OCI-LY1 (cell line): Measurements from ENCODE around the gene PLCB4.

Source experiments
- H2AFZ ChIP-seq: fragments of 200-600 bp; sonication (generic), shearing (Covaris generic); 2 replicates; pipeline ENCODE4 v1.6.0; 2014; ENCODE audit warnings: antibody characterized with exemption, mild to moderate bottlenecking, low read length
- H3F3A ChIP-seq: fragments of 200-600 bp; sonication (generic), shearing (Covaris generic); 2 replicates; pipeline ENCODE4 v1.6.0; 2014; ENCODE audit warnings: mild to moderate bottlenecking, antibody characterized with exemption, low read length, moderate library complexity; ENCODE audit not compliant: insufficient read depth
- H3K27ac ChIP-seq: fragments of 200-600 bp; sonication (generic); 2 replicates; pipeline ENCODE4 v1.5.1; 2014; ENCODE audit warnings: low read length, mixed run types, mild to moderate bottlenecking, low read depth; ENCODE audit not compliant: poor library complexity, severe bottlenecking
- H3K27me3 ChIP-seq: fragments of 200-600 bp; sonication (generic); 2 replicates; pipeline ENCODE4 v1.6.0; 2014; ENCODE audit warnings: antibody characterized with exemption, mild to moderate bottlenecking, low read length, moderate library complexity; ENCODE audit not compliant: insufficient read depth
- H3K36me3 ChIP-seq: fragments of 200-600 bp; sonication (generic); 2 replicates; pipeline ENCODE4 v1.6.1; 2014; ENCODE audit warnings: mild to moderate bottlenecking, antibody characterized with exemption, low read length, moderate library complexity, mixed read lengths; ENCODE audit not compliant: insufficient read depth
- H3K4me1 ChIP-seq: fragments of 200-600 bp; sonication (generic); 2 replicates; pipeline ENCODE4 v1.5.1; 2014; ENCODE audit warnings: mild to moderate bottlenecking, low read length, moderate library complexity; ENCODE audit not compliant: insufficient read depth, severe bottlenecking
- H3K4me2 ChIP-seq: fragments of 200-600 bp; sonication (generic), shearing (Covaris generic); 2 replicates; pipeline ENCODE4 v1.6.1; 2014; ENCODE audit warnings: low read length
- H3K4me3 ChIP-seq: fragments of 200-600 bp; sonication (generic); 2 replicates; pipeline ENCODE4 v1.5.1; 2014; ENCODE audit warnings: low read length, low read depth, mild to moderate bottlenecking, mixed read lengths; ENCODE audit not compliant: poor library complexity, severe bottlenecking
- H3K79me2 ChIP-seq: fragments of 200-600 bp; shearing (Covaris generic); 2 replicates; pipeline ENCODE4 v1.6.1; 2016; ENCODE audit warnings: mixed run types, low read length, mixed read lengths; ENCODE audit not compliant: insufficient read depth
- H3K9ac ChIP-seq: fragments of 200-600 bp; sonication (generic), shearing (Covaris generic); 2 replicates; pipeline ENCODE4 v1.6.1; 2014; ENCODE audit warnings: mild to moderate bottlenecking, low read length, mixed read lengths
- H3K9me2 ChIP-seq: fragments of 200-600 bp; sonication (generic), shearing (Covaris generic); 2 replicates; pipeline ENCODE4 v1.6.1; 2014; ENCODE audit warnings: low read depth, mild to moderate bottlenecking, low read length, mixed read lengths
- H3K9me3 ChIP-seq: fragments of 200-600 bp; shearing (Covaris generic); 2 replicates; pipeline ENCODE4 v1.6.1; 2014; ENCODE audit warnings: low read length, mixed read lengths
- H4K20me1 ChIP-seq: fragments of 200-600 bp; sonication (generic), shearing (Covaris generic); 2 replicates; pipeline ENCODE4 v1.6.0; 2016; ENCODE audit warnings: mild to moderate bottlenecking, low read length; ENCODE audit not compliant: insufficient read depth
- CTCF ChIP-seq: fragments of 200-600 bp; sonication (generic), shearing (Covaris generic); IDR thresholded peaks from 2 replicates; pipeline ENCODE4 v1.5.1; 2017; ENCODE audit warnings: mild to moderate bottlenecking, antibody characterized with exemption, low read length, moderate library complexity, mixed read lengths
- EZH2 ChIP-seq: fragments of 200-600 bp; sonication (generic), shearing (Covaris generic); IDR thresholded peaks from 2 replicates; pipeline ENCODE4 v1.8.0; 2017; ENCODE audit warnings: borderline replicate concordance, mixed run types, mild to moderate bottlenecking, antibody characterized with exemption, low read length, moderate library complexity, mixed read lengths

Gene PLCB4

GRCh38 chr20:9172851-9173250, 104.0 kb downstream of the PLCB4 start:
- no peaks in the 10 kb centered on the region for H3K9me3 ChIP-seq
- TF ChIP-seq EZH2 (no peak), CTCF (no peak)
- H3F3A ChIP-seq: no peaks in the 10 kb centered on the region
- no peaks in the 10 kb centered on the region for H3K9me2 ChIP-seq
- no peak overlapping the region for H2AFZ ChIP-seq
- H3K9ac ChIP-seq: no peak overlapping the region
- no peak overlapping the region for H3K4me3 ChIP-seq
- no peaks in the 10 kb centered on the region for H3K79me2 ChIP-seq
- H3K4me1 ChIP-seq: no peaks in the 10 kb centered on the region
- H3K36me3 ChIP-seq: no peaks in the 10 kb centered on the region
- no peaks in the 10 kb centered on the region for H4K20me1 ChIP-seq
- H3K4me2 ChIP-seq: no peak overlapping the region
- no peaks in the 10 kb centered on the region for H3K27me3 ChIP-seq
- no peak overlapping the region for H3K27ac ChIP-seq

GRCh38 chr20:9177278-9177677, 108.4 kb downstream of the PLCB4 start:
- no peaks in the 10 kb centered on the region for H3K9me2 ChIP-seq
- H3K4me3 ChIP-seq: no peak overlapping the region
- H3K27ac ChIP-seq: no peak overlapping the region
- H3K9me3 ChIP-seq: no peaks in the 10 kb centered on the region
- H3K27me3 ChIP-seq: no peaks in the 10 kb centered on the region
- H3K9ac ChIP-seq: no peak overlapping the region
- H3K4me1 ChIP-seq: no peaks in the 10 kb centered on the region
- H3F3A ChIP-seq: no peaks in the 10 kb centered on the region
- TF ChIP-seq EZH2 (no peak), CTCF (no peak)
- no peaks in the 10 kb centered on the region for H4K20me1 ChIP-seq
- no peak overlapping the region for H2AFZ ChIP-seq
- H3K4me2 ChIP-seq: no peak overlapping the region
- H3K79me2 ChIP-seq: no peaks in the 10 kb centered on the region
- no peaks in the 10 kb centered on the region for H3K36me3 ChIP-seq

- H3K9ac ChIP-seq: no peak overlapping the region
- no peak overlapping the region for H3K27ac ChIP-seq
- no peaks in the 10 kb centered on the region for H3F3A ChIP-seq
- H3K4me2 ChIP-seq: no peak overlapping the region
- H3K27me3 ChIP-seq: no peaks in the 10 kb centered on the region
- no peaks in the 10 kb centered on the region for H3K4me1 ChIP-seq
- TF ChIP-seq CTCF: no peak
- TF ChIP-seq EZH2: no peak
- no peaks in the 10 kb centered on the region for H3K9me2 ChIP-seq
- no peak overlapping the region for H3K4me3 ChIP-seq
- no peak overlapping the region for H2AFZ ChIP-seq
- no peaks in the 10 kb centered on the region for H4K20me1 ChIP-seq
- H3K9me3 ChIP-seq: no peaks in the 10 kb centered on the region
- H3K36me3 ChIP-seq: no peaks in the 10 kb centered on the region
- no peaks in the 10 kb centered on the region for H3K79me2 ChIP-seq
These were observed 110.4 kb downstream of the PLCB4 start for GRCh38 chr20:9179193-9179802.
